HTERT RPE-1 (cell line): Measurements from ENCODE around the gene MSRB3.

Experiments used
- in situ Hi-C: fragments of 300-500 bp; cut with MboI; formaldehyde crosslinking; loops from 4 replicates; pipeline ENCODE4 v1.14.3; 2020; ENCODE audit warnings: low sequenced_read_pairs

Gene MSRB3

GRCh38 chr12:65324551-65324950 lies 46.1 kb downstream of the MSRB3 start:
- in situ Hi-C loops = no loop called here

- in situ Hi-C loops = no loop called here
These were observed 46.7 kb downstream of the MSRB3 start for GRCh38 chr12:65325183-65325582.

GRCh38 chr12:65326616-65327015 lies 48.1 kb downstream of the MSRB3 start:
- in situ Hi-C loops = no loop called here

- in situ Hi-C loops = no loop called here
These were observed 49.0 kb downstream of the MSRB3 start for GRCh38 chr12:65327207-65328076.

GRCh38 chr12:65329721-65330120 lies 51.2 kb downstream of the MSRB3 start:
- in situ Hi-C loops = no loop called here

GRCh38 chr12:65330331-65330730 lies 51.8 kb downstream of the MSRB3 start:
- in situ Hi-C loops = no loop called here

- in situ Hi-C loops = no loop called here
These were observed 53.0 kb downstream of the MSRB3 start for GRCh38 chr12:65331456-65331855.

- in situ Hi-C loops = no loop called here
These were observed 55.2 kb downstream of the MSRB3 start for GRCh38 chr12:65333649-65334048.

- in situ Hi-C loops = no loop called here
These were observed 56.0 kb downstream of the MSRB3 start for GRCh38 chr12:65334521-65334920.

- in situ Hi-C loops = no loop called here
These were observed 56.7 kb downstream of the MSRB3 start for GRCh38 chr12:65335021-65335714.

GRCh38 chr12:65335981-65336380 lies 57.5 kb downstream of the MSRB3 start:
- in situ Hi-C loops = no loop called here

GRCh38 chr12:65339161-65339560 lies 60.7 kb downstream of the MSRB3 start:
- in situ Hi-C loops = no loop called here

- in situ Hi-C loops = no loop called here
These were observed 64.7 kb downstream of the MSRB3 start for GRCh38 chr12:65343230-65343629.

- in situ Hi-C loops = no loop called here
These were observed 65.3 kb downstream of the MSRB3 start for GRCh38 chr12:65343801-65344200.

- in situ Hi-C loops = no loop called here
These were observed 77.0 kb downstream of the MSRB3 start for GRCh38 chr12:65355461-65355860.

GRCh38 chr12:65362234-65363031 lies 84.0 kb downstream of the MSRB3 start:
- in situ Hi-C loops = no loop called here

GRCh38 chr12:65364046-65364445 lies 85.6 kb downstream of the MSRB3 start:
- in situ Hi-C loops = no loop called here

- in situ Hi-C loops = no loop called here
These were observed 88.9 kb downstream of the MSRB3 start for GRCh38 chr12:65367396-65367795.

GRCh38 chr12:65368055-65368454 lies 89.6 kb downstream of the MSRB3 start:
- in situ Hi-C loops = no loop called here

- in situ Hi-C loops = no loop called here
These were observed 94.1 kb downstream of the MSRB3 start for GRCh38 chr12:65372574-65372973.

GRCh38 chr12:65384240-65384639 lies 105.8 kb downstream of the MSRB3 start:
- in situ Hi-C loops = no loop called here
